HUES48 (cell line): ENCODE results near the gene ZNF318.
"Not testable (repeated sequence)": the region's sequence is repeated elsewhere in the genome, so short reads cannot be mapped to it uniquely, and the experiment has no call there.

Experiments used
- H3K27ac ChIP-seq: one replicate; pipeline ENCODE4 v1.7.0; 2013; ENCODE audit warnings: low read depth, low read length, inconsistent platforms
- H3K27me3 ChIP-seq: 2 replicates; pipeline ENCODE4 v1.6.1; 2013; ENCODE audit warnings: mild to moderate bottlenecking, low read length; ENCODE audit not compliant: control insufficient read depth, insufficient read depth
- H3K36me3 ChIP-seq: 2 replicates; pipeline ENCODE4 v1.6.1; 2013; ENCODE audit warnings: low read length; ENCODE audit not compliant: control insufficient read depth, insufficient read depth
- H3K4me1 ChIP-seq: 2 replicates; pipeline ENCODE4 v1.6.1; 2013; ENCODE audit warnings: mild to moderate bottlenecking, low read length; ENCODE audit not compliant: control insufficient read depth, insufficient read depth
- H3K4me3 ChIP-seq: 2 replicates; pipeline ENCODE4 v1.5.1; 2013; ENCODE audit warnings: mild to moderate bottlenecking, low read depth, low read length
- H3K9ac ChIP-seq: 2 replicates; pipeline ENCODE4 v1.6.1; 2013; ENCODE audit warnings: mild to moderate bottlenecking, low read depth, low read length, moderate library complexity
- H3K9me3 ChIP-seq: 2 replicates; pipeline ENCODE4 v1.6.1; 2013; ENCODE audit warnings: low read length; ENCODE audit not compliant: control insufficient read depth, insufficient read depth

ZNF318 gene

GRCh38 chr6:43369174-43370002, at the start of gene ZNF318:
TSS of gene ZNF318 (minus strand) at chr6:43369647. CDS start at chr6:43369365, 282 bp downstream.
- H3K36me3 ChIP-seq, result peaks cover 10% of the 10 kb centered on the region
- H3K9me3 ChIP-seq, result no peaks in the 10 kb centered on the region
- no peak within 1 kb of the TSS; the same call in 1 of the 2 replicates for H3K9ac ChIP-seq
- peaks cover 13% of the 10 kb centered on the region for H3K27me3 ChIP-seq
- H3K4me1 ChIP-seq, result peaks cover 10% of the 10 kb centered on the region
- peak within 1 kb of the TSS; percentile 85 for H3K4me3 ChIP-seq
- peak within 1 kb of the TSS; percentile 77 for H3K27ac ChIP-seq

- H3K27me3 ChIP-seq, result no peaks in the 10 kb centered on the region
- H3K36me3 ChIP-seq, result no peaks in the 10 kb centered on the region
- no peaks in the 10 kb centered on the region for H3K4me1 ChIP-seq
- no peak overlapping the region for H3K9ac ChIP-seq
- no peak overlapping the region for H3K4me3 ChIP-seq
- no peak overlapping the region for H3K27ac ChIP-seq
- no peaks in the 10 kb centered on the region for H3K9me3 ChIP-seq
These were observed 47.5 kb upstream of the ZNF318 start for GRCh38 chr6:43416935-43417334.

GRCh38 chr6:43415275-43415674, 45.8 kb upstream of the ZNF318 start:
- not testable (repeated sequence) for H3K9me3 ChIP-seq, H3K27me3 ChIP-seq, H3K27ac ChIP-seq, H3K36me3 ChIP-seq, H3K9ac ChIP-seq, H3K4me3 ChIP-seq, H3K4me1 ChIP-seq

GRCh38 chr6:43413002-43413401, 43.6 kb upstream of the ZNF318 start:
- no peaks in the 10 kb centered on the region for H3K36me3 ChIP-seq
- no peak overlapping the region for H3K4me3 ChIP-seq
- no peaks in the 10 kb centered on the region for H3K4me1 ChIP-seq
- no peak overlapping the region for H3K27ac ChIP-seq
- no peaks in the 10 kb centered on the region for H3K9me3 ChIP-seq
- H3K27me3 ChIP-seq, result no peaks in the 10 kb centered on the region
- no peak overlapping the region for H3K9ac ChIP-seq

- Histone ChIP-seq H3K27ac (no peak overlapping the region), H3K4me1 (no peaks in the 10 kb centered on the region), H3K36me3 (no peaks in the 10 kb centered on the region), H3K27me3 (no peaks in the 10 kb centered on the region), H3K9me3 (no peaks in the 10 kb centered on the region), H3K9ac (no peak overlapping the region), H3K4me3 (no peak overlapping the region)
These were observed 43.1 kb upstream of the ZNF318 start for GRCh38 chr6:43412541-43412940.

GRCh38 chr6:43410776-43411175, 41.3 kb upstream of the ZNF318 start:
- H3K9ac ChIP-seq, H3K9me3 ChIP-seq, H3K27ac ChIP-seq, H3K4me1 ChIP-seq, H3K36me3 ChIP-seq, H3K4me3 ChIP-seq, H3K27me3 ChIP-seq: not testable (repeated sequence)

GRCh38 chr6:43408259-43408658, 38.8 kb upstream of the ZNF318 start:
- no peak overlapping the region for H3K4me3 ChIP-seq
- H3K27ac ChIP-seq, result no peak overlapping the region

GRCh38 chr6:43407296-43407695, 37.8 kb upstream of the ZNF318 start:
- Histone ChIP-seq H3K27me3 (no peaks in the 10 kb centered on the region), H3K36me3 (no peaks in the 10 kb centered on the region), H3K4me3 (no peak overlapping the region), H3K9me3 (no peaks in the 10 kb centered on the region), H3K27ac (no peak overlapping the region), H3K9ac (no peak overlapping the region), H3K4me1 (no peaks in the 10 kb centered on the region)

More at GRCh38 chr6:43408259-43408658, 38.8 kb upstream of the ZNF318 start:
- Histone ChIP-seq H3K9ac (no peak overlapping the region), H3K4me1 (no peaks in the 10 kb centered on the region), H3K9me3 (no peaks in the 10 kb centered on the region), H3K36me3 (no peaks in the 10 kb centered on the region), H3K27me3 (no peaks in the 10 kb centered on the region)

- no peaks in the 10 kb centered on the region for H3K4me1 ChIP-seq
- no peak overlapping the region for H3K27ac ChIP-seq
- no peaks in the 10 kb centered on the region for H3K9me3 ChIP-seq
- H3K4me3 ChIP-seq, result no peak overlapping the region
- no peaks in the 10 kb centered on the region; the same call in 1 of the 2 replicates for H3K27me3 ChIP-seq
- no peaks in the 10 kb centered on the region for H3K36me3 ChIP-seq
- no peak overlapping the region for H3K9ac ChIP-seq
These were observed 35.9 kb upstream of the ZNF318 start for GRCh38 chr6:43405354-43405753.

- H3K9ac ChIP-seq, result no peak overlapping the region
These were observed 33.4 kb upstream of the ZNF318 start for GRCh38 chr6:43402820-43403219.

GRCh38 chr6:43401730-43402129, 32.3 kb upstream of the ZNF318 start:
- Histone ChIP-seq H3K9ac (no peak overlapping the region), H3K4me1 (0 out of 2 replicates have a peak, but pooled peaks cover 1% of the 10 kb centered on the region), H3K27me3 (no peaks in the 10 kb centered on the region; the same call in 1 of the 2 replicates), H3K36me3 (no peaks in the 10 kb centered on the region), H3K9me3 (no peaks in the 10 kb centered on the region), H3K27ac (no peak overlapping the region), H3K4me3 (no peak overlapping the region)

More at GRCh38 chr6:43402820-43403219, 33.4 kb upstream of the ZNF318 start:
- Histone ChIP-seq H3K27me3 (no peaks in the 10 kb centered on the region; the same call in 1 of the 2 replicates), H3K36me3 (no peaks in the 10 kb centered on the region), H3K27ac (no peak overlapping the region), H3K4me1 (no peaks in the 10 kb centered on the region), H3K4me3 (no peak overlapping the region), H3K9me3 (no peaks in the 10 kb centered on the region)
